ELF-1 (cell line): ENCODE results near the gene POMT2.

Source experiments
- DNase-seq: peaks from one replicate; pipeline ENCODE4 v3.0.0-alpha.2; 2016; ENCODE audit warnings: low read depth, low spot score

Gene POMT2

GRCh38 chr14:77267937-77268699, 52.6 kb downstream of the POMT2 start:
- DNase-seq = no peak

GRCh38 chr14:77266336-77266735, 54.3 kb downstream of the POMT2 start:
- no peak for DNase-seq

- no peak for DNase-seq
These were observed 54.9 kb downstream of the POMT2 start for GRCh38 chr14:77265561-77266335.

GRCh38 chr14:77265187-77265515, 55.5 kb downstream of the POMT2 start:
- no peak for DNase-seq

GRCh38 chr14:77264466-77265186, 56.1 kb downstream of the POMT2 start:
- DNase-seq = no peak

- no peak for DNase-seq
These were observed 60.1 kb downstream of the POMT2 start for GRCh38 chr14:77260631-77261030.

GRCh38 chr14:77260199-77260598, 60.5 kb downstream of the POMT2 start:
- no peak for DNase-seq

GRCh38 chr14:77259025-77259715, 61.5 kb downstream of the POMT2 start:
- DNase-seq = no peak

GRCh38 chr14:77258566-77258965, 62.1 kb downstream of the POMT2 start:
- DNase-seq = no peak

GRCh38 chr14:77257700-77258099, 63.0 kb downstream of the POMT2 start:
- no peak for DNase-seq

GRCh38 chr14:77256694-77257093, 64.0 kb downstream of the POMT2 start:
- no peak for DNase-seq

- DNase-seq = no peak
These were observed 67.1 kb downstream of the POMT2 start for GRCh38 chr14:77253333-77254190.

GRCh38 chr14:77251870-77252269, 68.8 kb downstream of the POMT2 start:
- DNase-seq = no peak

- no peak for DNase-seq
These were observed 69.8 kb downstream of the POMT2 start for GRCh38 chr14:77250927-77251326.

GRCh38 chr14:77249286-77249685, 71.4 kb downstream of the POMT2 start:
- DNase-seq = no peak

GRCh38 chr14:77248666-77249065, 72.0 kb downstream of the POMT2 start:
- no peak for DNase-seq

GRCh38 chr14:77246784-77247183, 73.9 kb downstream of the POMT2 start:
- no peak for DNase-seq

GRCh38 chr14:77245820-77246219, 74.9 kb downstream of the POMT2 start:
- DNase-seq = no peak

- no peak for DNase-seq
These were observed 76.8 kb downstream of the POMT2 start for GRCh38 chr14:77243853-77244252.

GRCh38 chr14:77242752-77243151, 77.9 kb downstream of the POMT2 start:
- no peak for DNase-seq

- no peak for DNase-seq
These were observed 78.7 kb downstream of the POMT2 start for GRCh38 chr14:77241955-77242354.
